Activated CD4-positive, alpha-beta memory T cell treated with anti-CD3 and anti-CD28 coated beads, Interleukin-2, amount 10 ng/mL, durations not matched to agents 7 days and 5 days (primary cell): ENCODE data around the gene SLC66A3. TPM values are rescaled to one million over a fixed set of nuclear protein-coding genes. Genes with fewer than 3 reads are reported as not detected.

Experiments
- CTCF ChIA-PET: fragments of 350-600 bp; sonication (Branson Sonifier 250); formaldehyde crosslinking; loops from one replicate; lab custom pipeline; 2021; ENCODE audit warnings: antibody characterized with exemption, inconsistent platforms; lab: Charles Lee
- POLR2A ChIA-PET: fragments of 350-600 bp; sonication (Branson Sonifier 250); formaldehyde crosslinking; loops from one replicate; lab custom pipeline; 2021; ENCODE audit warnings: antibody characterized with exemption; lab: Charles Lee
- DNase-seq: peaks from one replicate; pipeline ENCODE4 v3.0.0-alpha.2; 2020
- H3K27ac Mint-ChIP-seq: one replicate; pipeline ENCODE4 v1.8.0; 2021; ENCODE audit warnings: mild to moderate bottlenecking, mixed read lengths
- H3K27me3 Mint-ChIP-seq: one replicate; pipeline ENCODE4 v1.8.0; 2021; ENCODE audit warnings: mixed read lengths
- H3K36me3 Mint-ChIP-seq: one replicate; pipeline ENCODE4 v1.8.0; 2021; ENCODE audit warnings: low read depth, mixed read lengths
- H3K4me1 Mint-ChIP-seq: one replicate; pipeline ENCODE4 v1.8.0; 2021; ENCODE audit warnings: mixed read lengths
- H3K4me3 Mint-ChIP-seq: one replicate; pipeline ENCODE4 v1.8.0; 2021; ENCODE audit warnings: mild to moderate bottlenecking, mixed read lengths
- H3K9me3 Mint-ChIP-seq: one replicate; pipeline ENCODE4 v1.8.0; 2021; ENCODE audit warnings: mixed read lengths
- total RNA-seq, 2 experiments: library from RNA; stranded (reverse); gene quantifications; one replicate each; pipeline ENCODE4 v1.2.3, GENCODE V29; 2021

Gene SLC66A3
- total RNA-seq, 2 experiments from 2014 or later = 22.9 to 23.8 TPM

- no peak overlapping the region for H3K4me3 Mint-ChIP-seq
- H3K27me3 Mint-ChIP-seq = no peaks in the 10 kb centered on the region
- ChIA-PET POLR2A (interaction anchor here (0.7 kb wide), 1 partner anchor 11 kb away, joined by 3 read pairs; no protein-coding TSS in a partner anchor), CTCF (interaction anchor here (0.9 kb wide), 1 partner anchor 10 kb away, joined by 3 read pairs; no protein-coding TSS in a partner anchor)
- H3K27ac Mint-ChIP-seq = no peak overlapping the region
- peaks cover 12% of the 10 kb centered on the region for H3K4me1 Mint-ChIP-seq
- DNase-seq = no peak
- H3K9me3 Mint-ChIP-seq = no peaks in the 10 kb centered on the region
- peaks cover 22% of the 10 kb centered on the region for H3K36me3 Mint-ChIP-seq
Observed at GRCh38 chr2:11177871-11178690, 22.8 kb downstream of the SLC66A3 start.

GRCh38 chr2:11179196-11179595 lies 23.9 kb downstream of the SLC66A3 start:
- H3K27me3 Mint-ChIP-seq = no peaks in the 10 kb centered on the region
- no peak for DNase-seq
- H3K36me3 Mint-ChIP-seq = peaks cover 22% of the 10 kb centered on the region
- peaks cover 12% of the 10 kb centered on the region for H3K4me1 Mint-ChIP-seq
- POLR2A ChIA-PET = no interaction called here
- CTCF ChIA-PET = interaction anchor here (0.6 kb wide), 1 partner anchor 344 kb away, joined by 3 read pairs; no protein-coding TSS in a partner anchor
- no peaks in the 10 kb centered on the region for H3K9me3 Mint-ChIP-seq
- H3K4me3 Mint-ChIP-seq = no peak overlapping the region
- H3K27ac Mint-ChIP-seq = no peak overlapping the region

GRCh38 chr2:11179899-11180298 lies 24.6 kb downstream of the SLC66A3 start:
- Mint-ChIP-seq H3K27ac (no peak overlapping the region), H3K27me3 (no peaks in the 10 kb centered on the region), H3K4me1 (peaks cover 11% of the 10 kb centered on the region), H3K9me3 (no peaks in the 10 kb centered on the region), H3K36me3 (peaks cover 25% of the 10 kb centered on the region), H3K4me3 (no peak overlapping the region)
- POLR2A ChIA-PET = no interaction called here
- no peak for DNase-seq
- CTCF ChIA-PET = interaction anchor here (0.6 kb wide), 1 partner anchor 345 kb away, joined by 3 read pairs; no protein-coding TSS in a partner anchor

- Mint-ChIP-seq H3K9me3 (no peaks in the 10 kb centered on the region), H3K27me3 (no peaks in the 10 kb centered on the region), H3K4me1 (peaks cover 4% of the 10 kb centered on the region), H3K4me3 (no peak overlapping the region), H3K27ac (no peak overlapping the region), H3K36me3 (peaks cover 21% of the 10 kb centered on the region)
- ChIA-PET POLR2A (no interaction called here), CTCF (no interaction called here)
- DNase-seq = no peak
Observed at GRCh38 chr2:11180653-11181052, 25.4 kb downstream of the SLC66A3 start.

GRCh38 chr2:11182951-11183350 lies 27.7 kb downstream of the SLC66A3 start:
- POLR2A ChIA-PET = interaction anchor here (0.9 kb wide), 1 partner anchor 28 kb away, joined by 4 read pairs; the partner anchor contains the start of gene SLC66A3
- Mint-ChIP-seq H3K27ac (no peak overlapping the region), H3K36me3 (peaks cover 19% of the 10 kb centered on the region), H3K27me3 (no peaks in the 10 kb centered on the region), H3K4me3 (no peak overlapping the region), H3K9me3 (no peaks in the 10 kb centered on the region), H3K4me1 (no peaks in the 10 kb centered on the region)
- CTCF ChIA-PET = interaction anchor here (1.0 to 1.3 kb wide), 3 partner anchors 50 to 351 kb away, joined by 3 to 4 read pairs (median 3); a partner anchor contains a TSS
- no peak for DNase-seq

- no peak for DNase-seq
- H3K27ac Mint-ChIP-seq = no peak overlapping the region
- ChIA-PET CTCF (no interaction called here), POLR2A (no interaction called here)
- no peaks in the 10 kb centered on the region for H3K9me3 Mint-ChIP-seq
- H3K27me3 Mint-ChIP-seq = no peaks in the 10 kb centered on the region
- no peak overlapping the region for H3K4me3 Mint-ChIP-seq
- H3K4me1 Mint-ChIP-seq = no peaks in the 10 kb centered on the region
- peaks cover 18% of the 10 kb centered on the region for H3K36me3 Mint-ChIP-seq
Observed at GRCh38 chr2:11186145-11186544, 30.9 kb downstream of the SLC66A3 start.

- Mint-ChIP-seq H3K4me3 (no peak overlapping the region), H3K36me3 (peaks cover 16% of the 10 kb centered on the region), H3K4me1 (no peaks in the 10 kb centered on the region), H3K27me3 (no peaks in the 10 kb centered on the region), H3K9me3 (no peaks in the 10 kb centered on the region), H3K27ac (no peak overlapping the region)
- no peak for DNase-seq
- POLR2A ChIA-PET = no interaction called here
- CTCF ChIA-PET = interaction anchor here (0.7 kb wide), 1 partner anchor 154 kb away, joined by 3 read pairs; no protein-coding TSS in a partner anchor
Observed at GRCh38 chr2:11187083-11187619, 31.9 kb downstream of the SLC66A3 start.

- Mint-ChIP-seq H3K4me1 (no peaks in the 10 kb centered on the region), H3K27me3 (no peaks in the 10 kb centered on the region), H3K36me3 (peaks cover 12% of the 10 kb centered on the region), H3K27ac (no peak overlapping the region), H3K9me3 (no peaks in the 10 kb centered on the region), H3K4me3 (no peak overlapping the region)
- CTCF ChIA-PET = interaction anchor here (0.7 kb wide), 1 partner anchor 153 kb away, joined by 3 read pairs; no protein-coding TSS in a partner anchor
- POLR2A ChIA-PET = no interaction called here
- no peak for DNase-seq
Observed at GRCh38 chr2:11187731-11188130, 32.5 kb downstream of the SLC66A3 start.

GRCh38 chr2:11196246-11196645 lies 41.0 kb downstream of the SLC66A3 start:
- Mint-ChIP-seq H3K4me1 (no peaks in the 10 kb centered on the region), H3K27me3 (no peaks in the 10 kb centered on the region), H3K36me3 (peaks cover 23% of the 10 kb centered on the region), H3K27ac (no peak overlapping the region), H3K4me3 (no peak overlapping the region), H3K9me3 (no peaks in the 10 kb centered on the region)
- POLR2A ChIA-PET = no interaction called here
- CTCF ChIA-PET = no interaction called here
- no peak for DNase-seq

GRCh38 chr2:11200651-11201050 lies 45.4 kb downstream of the SLC66A3 start:
- Mint-ChIP-seq H3K4me3 (no peak overlapping the region), H3K36me3 (peaks cover 42% of the 10 kb centered on the region), H3K27me3 (no peaks in the 10 kb centered on the region), H3K9me3 (no peaks in the 10 kb centered on the region), H3K27ac (no peak overlapping the region), H3K4me1 (peaks cover 20% of the 10 kb centered on the region)
- POLR2A ChIA-PET = no interaction called here
- DNase-seq = no peak
- CTCF ChIA-PET = no interaction called here

GRCh38 chr2:11201969-11202368 lies 46.7 kb downstream of the SLC66A3 start:
- ChIA-PET POLR2A (no interaction called here), CTCF (no interaction called here)
- Mint-ChIP-seq H3K4me3 (no peak overlapping the region), H3K9me3 (no peaks in the 10 kb centered on the region), H3K36me3 (peaks cover 34% of the 10 kb centered on the region), H3K27me3 (no peaks in the 10 kb centered on the region), H3K27ac (no peak overlapping the region), H3K4me1 (peaks cover 20% of the 10 kb centered on the region)
- DNase-seq = no peak

- peaks cover 37% of the 10 kb centered on the region for H3K36me3 Mint-ChIP-seq
- no peak for DNase-seq
- ChIA-PET CTCF (interaction anchor here (1.5 kb wide), 1 partner anchor 70 kb away, joined by 4 read pairs; a partner anchor contains a TSS), POLR2A (interaction anchor here (1.2 to 1.9 kb wide), 2 partner anchors 48 to 140 kb away, joined by 3 to 4 read pairs; partner anchors contain the start of gene SLC66A3)
- H3K9me3 Mint-ChIP-seq = no peaks in the 10 kb centered on the region
- peaks cover 20% of the 10 kb centered on the region for H3K4me1 Mint-ChIP-seq
- no peak overlapping the region for H3K4me3 Mint-ChIP-seq
- peak overlapping the region; percentile 62 for H3K27ac Mint-ChIP-seq
- no peaks in the 10 kb centered on the region for H3K27me3 Mint-ChIP-seq
Observed at GRCh38 chr2:11203480-11203879, 48.2 kb downstream of the SLC66A3 start.

- peaks cover 27% of the 10 kb centered on the region for H3K36me3 Mint-ChIP-seq
- no peaks in the 10 kb centered on the region for H3K9me3 Mint-ChIP-seq
- H3K4me3 Mint-ChIP-seq = no peak overlapping the region
- no peak overlapping the region for H3K27ac Mint-ChIP-seq
- DNase-seq = no peak
- no peaks in the 10 kb centered on the region for H3K27me3 Mint-ChIP-seq
- H3K4me1 Mint-ChIP-seq = peaks cover 17% of the 10 kb centered on the region
- POLR2A ChIA-PET = no interaction called here
- CTCF ChIA-PET = no interaction called here
Observed at GRCh38 chr2:11208083-11208482, 52.8 kb downstream of the SLC66A3 start.
